GM18907 (cell line): ENCODE results near the gene RTP4.

ENCODE experiments used
- ATAC-seq: cut with Tn5 transposase; IDR thresholded peaks from one replicate; pipeline ENCODE4 v1.9.1; 2021; ENCODE audit warnings: mild to moderate bottlenecking, moderate library complexity; ENCODE audit not compliant: unreplicated experiment

The RTP4 gene

GRCh38 chr3:187368251-187369088 is at the start of gene RTP4:
RTP4 (plus strand) TSS chr3:187368385; CDS start chr3:187368442, 57 bp downstream.
- peak; percentile 97 for ATAC-seq

- ATAC-seq: no peak
Observed at GRCh38 chr3:187318819-187319616, 49.2 kb upstream of the RTP4 start.

- ATAC-seq: peak; percentile 79
Observed at GRCh38 chr3:187319699-187320302, 48.4 kb upstream of the RTP4 start.

GRCh38 chr3:187321766-187322165 is 46.4 kb upstream of the RTP4 start:
- ATAC-seq: no peak

GRCh38 chr3:187322291-187322690 is 45.9 kb upstream of the RTP4 start:
- no peak for ATAC-seq

- ATAC-seq: no peak
Observed at GRCh38 chr3:187323091-187323490, 45.1 kb upstream of the RTP4 start.

GRCh38 chr3:187325632-187326031 is 42.6 kb upstream of the RTP4 start:
- ATAC-seq: no peak

GRCh38 chr3:187327845-187328244 is 40.3 kb upstream of the RTP4 start:
- no peak for ATAC-seq

GRCh38 chr3:187328691-187329090 is 39.5 kb upstream of the RTP4 start:
- no peak for ATAC-seq

GRCh38 chr3:187334904-187335303 is 33.3 kb upstream of the RTP4 start:
- ATAC-seq: no peak

- no peak for ATAC-seq
Observed at GRCh38 chr3:187336322-187336721, 31.9 kb upstream of the RTP4 start.

GRCh38 chr3:187340578-187340977 is 27.6 kb upstream of the RTP4 start:
- no peak for ATAC-seq

- ATAC-seq: no peak
Observed at GRCh38 chr3:187342255-187342654, 25.9 kb upstream of the RTP4 start.

GRCh38 chr3:187343670-187344069 is 24.5 kb upstream of the RTP4 start:
- ATAC-seq: no peak

- no peak for ATAC-seq
Observed at GRCh38 chr3:187352581-187353575, 15.3 kb upstream of the RTP4 start.

- no peak for ATAC-seq
Observed at GRCh38 chr3:187358068-187358467, 10.1 kb upstream of the RTP4 start.

GRCh38 chr3:187359798-187360486 is 8.2 kb upstream of the RTP4 start:
- ATAC-seq: no peak

GRCh38 chr3:187360596-187360995 is 7.6 kb upstream of the RTP4 start:
- ATAC-seq: no peak

- ATAC-seq: peak; percentile 83
Observed at GRCh38 chr3:187361835-187362234, 6.3 kb upstream of the RTP4 start.
